WTC11 (cell line): ENCODE measurements around the gene ZDHHC7. TPM values are rescaled to one million over a fixed set of nuclear protein-coding genes. Genes with fewer than 3 reads are reported as not detected.
A peak's percentile ranks its signal among the peaks of the same experiment; 100 is the strongest.

Source experiments
- ATAC-seq: fragments of 200-7000 bp; cut with Tn5 transposase; 2 replicates; pipeline ENCODE4 v1.10.0; 2021; ENCODE audit warnings: mild to moderate bottlenecking, moderate library complexity
- CTCF ChIA-PET: fragments of 300-600 bp; sonication (Branson Sonifier 250); formaldehyde crosslinking; loops from one replicate; lab custom pipeline; 2021; ENCODE audit warnings: antibody characterized with exemption; lab: Charles Lee
- POLR2A ChIA-PET: fragments of 350-600 bp; sonication (Branson Sonifier 250); formaldehyde crosslinking; loops from one replicate; lab custom pipeline; 2021; ENCODE audit warnings: antibody characterized with exemption; lab: Charles Lee
- DNase-seq: peaks from one replicate; pipeline ENCODE4 v3.0.0; 2021; ENCODE audit warnings: low spot score
- H3K27ac Mint-ChIP-seq: 2 replicates; pipeline ENCODE4 v1.8.0; 2021; ENCODE audit warnings: mixed read lengths
- H3K27me3 Mint-ChIP-seq: 2 replicates; pipeline ENCODE4 v1.8.0; 2021; ENCODE audit warnings: low read depth, mild to moderate bottlenecking, moderate library complexity, mixed read lengths
- H3K36me3 Mint-ChIP-seq: 2 replicates; pipeline ENCODE4 v1.8.0; 2021; ENCODE audit warnings: mixed read lengths
- H3K4me1 Mint-ChIP-seq: 2 replicates; pipeline ENCODE4 v1.8.0; 2022; ENCODE audit warnings: mixed read lengths
- H3K4me3 Mint-ChIP-seq: 2 replicates; pipeline ENCODE4 v1.8.0; 2021; ENCODE audit warnings: mild to moderate bottlenecking, moderate library complexity, mixed read lengths
- H3K9me3 Mint-ChIP-seq: 2 replicates; pipeline ENCODE4 v1.8.0; 2021; ENCODE audit warnings: mixed read lengths
- CREB1 ChIP-seq: sonication (generic); formaldehyde crosslinking; IDR thresholded peaks from 2 replicates; pipeline ENCODE4 v1.8.0; 2023; ENCODE audit warnings: mild to moderate bottlenecking, missing genetic modification reagents
- FOXJ3 ChIP-seq: sonication (generic); formaldehyde crosslinking; IDR thresholded peaks from 2 replicates; pipeline ENCODE4 v1.9.0; 2021; ENCODE audit warnings: missing genetic modification reagents, mild to moderate bottlenecking, borderline replicate concordance
- FOXP1 ChIP-seq: sonication (generic); formaldehyde crosslinking; IDR thresholded peaks from 2 replicates; pipeline ENCODE4 v1.8.0; 2022; ENCODE audit warnings: missing genetic modification reagents, mild to moderate bottlenecking, moderate library complexity, borderline replicate concordance
- GTF2I ChIP-seq: fragments of 250-450 bp; sonication (Bioruptor Pico); conservative IDR thresholded peaks from 2 replicates; pipeline ENCODE4 v1.4.0; 2021; ENCODE audit warnings: mild to moderate bottlenecking
- HMGXB4 ChIP-seq: sonication (generic); formaldehyde crosslinking; IDR thresholded peaks from 2 replicates; pipeline ENCODE4 v1.8.1; 2023; ENCODE audit warnings: mild to moderate bottlenecking, moderate library complexity, missing genetic modification reagents
- JAZF1 ChIP-seq: fragments of 250-450 bp; sonication (Bioruptor Pico); IDR thresholded peaks from 2 replicates; pipeline ENCODE4 v1.9.0; 2021; ENCODE audit warnings: moderate library complexity, mild to moderate bottlenecking, inconsistent platforms
- KAT7 ChIP-seq: sonication (generic); formaldehyde crosslinking; IDR thresholded peaks from 2 replicates; pipeline ENCODE4 v1.8.1; 2023; ENCODE audit warnings: missing genetic modification reagents, mild to moderate bottlenecking, borderline replicate concordance
- MLX ChIP-seq: sonication (generic); formaldehyde crosslinking; IDR thresholded peaks from 2 replicates; pipeline ENCODE4 v1.8.1; 2023; ENCODE audit warnings: mild to moderate bottlenecking, missing genetic modification reagents, moderate library complexity
- PREB ChIP-seq: sonication (generic); formaldehyde crosslinking; IDR thresholded peaks from 2 replicates; pipeline ENCODE4 v1.8.1; 2022; ENCODE audit warnings: mild to moderate bottlenecking, missing genetic modification reagents, moderate library complexity, borderline replicate concordance
- ZNF121 ChIP-seq: sonication (generic); formaldehyde crosslinking; IDR thresholded peaks from 2 replicates; pipeline ENCODE4 v1.8.0; 2023; ENCODE audit warnings: missing genetic modification reagents
- ZNF263 ChIP-seq: sonication (generic); formaldehyde crosslinking; IDR thresholded peaks from 2 replicates; pipeline ENCODE4 v1.8.1; 2022; ENCODE audit warnings: low read depth, mild to moderate bottlenecking, moderate library complexity, missing genetic modification reagents
- ZNF416 ChIP-seq: fragments of 250-450 bp; sonication (Bioruptor Pico); IDR thresholded peaks from 2 replicates; pipeline ENCODE4 v1.9.0; 2021; ENCODE audit warnings: mild to moderate bottlenecking, inconsistent platforms
- ZNF671 ChIP-seq: fragments of 250-450 bp; sonication (Bioruptor Pico); IDR thresholded peaks from 2 replicates; pipeline ENCODE4 v1.8.0; 2021; ENCODE audit warnings: mild to moderate bottlenecking
- total RNA-seq: library from RNA; stranded (reverse); gene quantifications from 3 replicates; pipeline ENCODE4 v1.2.3, GENCODE V29; 2021
- TF ChIP-seq, protein P1 (sequence below): sonication (generic); formaldehyde crosslinking; IDR thresholded peaks from 2 replicates; pipeline ENCODE4 v1.8.0; 2022; ENCODE audit warnings: missing genetic modification reagents
- TF ChIP-seq, protein P2 (sequence below): sonication (generic); formaldehyde crosslinking; IDR thresholded peaks from 2 replicates; pipeline ENCODE4 v1.8.0; 2022; ENCODE audit warnings: mild to moderate bottlenecking, missing genetic modification reagents
- TF ChIP-seq, protein P3 (sequence below): sonication (generic); formaldehyde crosslinking; IDR thresholded peaks from 2 replicates; pipeline ENCODE4 v1.8.1; 2022; ENCODE audit warnings: low read depth, mild to moderate bottlenecking, moderate library complexity, missing genetic modification reagents, borderline replicate concordance

The ZDHHC7 gene
- total RNA-seq, 1 experiment from 2014 or later: 38.7 TPM

GRCh38 chr16:84948851-84949610 is 62.3 kb downstream of the ZDHHC7 start (continued):
- TF ChIP-seq, protein P1, sequence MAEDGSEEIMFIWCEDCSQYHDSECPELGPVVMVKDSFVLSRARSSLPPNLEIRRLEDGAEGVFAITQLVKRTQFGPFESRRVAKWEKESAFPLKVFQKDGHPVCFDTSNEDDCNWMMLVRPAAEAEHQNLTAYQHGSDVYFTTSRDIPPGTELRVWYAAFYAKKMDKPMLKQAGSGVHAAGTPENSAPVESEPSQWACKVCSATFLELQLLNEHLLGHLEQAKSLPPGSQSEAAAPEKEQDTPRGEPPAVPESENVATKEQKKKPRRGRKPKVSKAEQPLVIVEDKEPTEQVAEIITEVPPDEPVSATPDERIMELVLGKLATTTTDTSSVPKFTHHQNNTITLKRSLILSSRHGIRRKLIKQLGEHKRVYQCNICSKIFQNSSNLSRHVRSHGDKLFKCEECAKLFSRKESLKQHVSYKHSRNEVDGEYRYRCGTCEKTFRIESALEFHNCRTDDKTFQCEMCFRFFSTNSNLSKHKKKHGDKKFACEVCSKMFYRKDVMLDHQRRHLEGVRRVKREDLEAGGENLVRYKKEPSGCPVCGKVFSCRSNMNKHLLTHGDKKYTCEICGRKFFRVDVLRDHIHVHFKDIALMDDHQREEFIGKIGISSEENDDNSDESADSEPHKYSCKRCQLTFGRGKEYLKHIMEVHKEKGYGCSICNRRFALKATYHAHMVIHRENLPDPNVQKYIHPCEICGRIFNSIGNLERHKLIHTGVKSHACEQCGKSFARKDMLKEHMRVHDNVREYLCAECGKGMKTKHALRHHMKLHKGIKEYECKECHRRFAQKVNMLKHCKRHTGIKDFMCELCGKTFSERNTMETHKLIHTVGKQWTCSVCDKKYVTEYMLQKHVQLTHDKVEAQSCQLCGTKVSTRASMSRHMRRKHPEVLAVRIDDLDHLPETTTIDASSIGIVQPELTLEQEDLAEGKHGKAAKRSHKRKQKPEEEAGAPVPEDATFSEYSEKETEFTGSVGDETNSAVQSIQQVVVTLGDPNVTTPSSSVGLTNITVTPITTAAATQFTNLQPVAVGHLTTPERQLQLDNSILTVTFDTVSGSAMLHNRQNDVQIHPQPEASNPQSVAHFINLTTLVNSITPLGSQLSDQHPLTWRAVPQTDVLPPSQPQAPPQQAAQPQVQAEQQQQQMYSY: no peak
- TF ChIP-seq KAT7: no peak

- CTCF ChIA-PET: interaction anchor here (0.5 to 1.3 kb wide), 2 partner anchors 23 to 518 kb away, joined by 4 to 7 read pairs; no protein-coding TSS in a partner anchor
- TF ChIP-seq GTF2I (CRISPR knock-in tag) (no peak), FOXJ3 (CRISPR knock-in tag) (no peak), JAZF1 (CRISPR knock-in tag) (no peak), ZNF121 (CRISPR knock-in tag) (0 out of 2 replicates have a peak, but pooled peaks have one; percentile 13)
- no peak for DNase-seq
- 0 out of 2 replicates have a peak, but pooled peaks cover 6% of the 10 kb centered on the region for H3K9me3 Mint-ChIP-seq
- no peak overlapping the region for H3K27ac Mint-ChIP-seq
- no peaks in the 10 kb centered on the region for H3K27me3 Mint-ChIP-seq
- H3K36me3 Mint-ChIP-seq: no peaks in the 10 kb centered on the region
- POLR2A ChIA-PET: no interaction called here
- no peaks in the 10 kb centered on the region for H3K4me1 Mint-ChIP-seq
- H3K4me3 Mint-ChIP-seq: no peak overlapping the region
- ATAC-seq: no peak
These were observed 63.1 kb downstream of the ZDHHC7 start for GRCh38 chr16:84947996-84948850.

DNA sequence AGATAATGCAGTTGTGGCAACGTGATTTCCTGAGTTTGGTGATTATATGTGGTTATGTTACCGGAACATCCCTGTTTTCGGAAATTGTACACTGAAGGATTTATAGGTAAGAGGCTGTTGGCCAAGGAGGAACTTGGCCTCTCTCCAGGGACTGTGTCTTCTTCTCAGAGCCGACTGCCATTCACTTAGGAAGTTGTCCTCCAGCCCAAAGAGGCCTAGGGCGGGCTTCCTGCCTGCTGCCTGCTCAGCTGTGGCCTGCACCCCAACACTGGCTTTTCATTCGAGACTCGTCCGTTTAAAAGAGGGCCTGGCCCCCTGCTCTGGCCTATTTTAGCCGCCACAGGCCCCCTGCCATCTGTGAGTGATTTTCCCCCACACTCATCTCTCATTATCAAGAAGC is 64.3 kb downstream of the ZDHHC7 start:
- Mint-ChIP-seq H3K27ac (no peak overlapping the region), H3K4me1 (no peaks in the 10 kb centered on the region), H3K27me3 (no peaks in the 10 kb centered on the region), H3K4me3 (no peak overlapping the region), H3K36me3 (no peaks in the 10 kb centered on the region), H3K9me3 (0 out of 2 replicates have a peak, but pooled peaks cover 6% of the 10 kb centered on the region)
- no peak for DNase-seq
- POLR2A ChIA-PET: interaction anchor here (0.7 kb wide), 1 partner anchor 692 kb away, joined by 4 read pairs; no protein-coding TSS in a partner anchor
- CTCF ChIA-PET: interaction anchor here (1.5 kb wide), 1 partner anchor 24 kb away, joined by 3 read pairs; no protein-coding TSS in a partner anchor
- ATAC-seq: no peak
- TF ChIP-seq, protein P2, sequence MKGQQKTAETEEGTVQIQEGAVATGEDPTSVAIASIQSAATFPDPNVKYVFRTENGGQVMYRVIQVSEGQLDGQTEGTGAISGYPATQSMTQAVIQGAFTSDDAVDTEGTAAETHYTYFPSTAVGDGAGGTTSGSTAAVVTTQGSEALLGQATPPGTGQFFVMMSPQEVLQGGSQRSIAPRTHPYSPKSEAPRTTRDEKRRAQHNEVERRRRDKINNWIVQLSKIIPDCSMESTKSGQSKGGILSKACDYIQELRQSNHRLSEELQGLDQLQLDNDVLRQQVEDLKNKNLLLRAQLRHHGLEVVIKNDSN: no peak
- no peak for TF ChIP-seq PREB (CRISPR knock-in tag)
- no peak for TF ChIP-seq MLX (CRISPR knock-in tag)
- TF ChIP-seq ZNF416 (CRISPR knock-in tag): no peak
- no peak for TF ChIP-seq HMGXB4 (CRISPR knock-in tag)
- TF ChIP-seq, protein P1: no peak
- TF ChIP-seq CREB1 (CRISPR knock-in tag): no peak
- TF ChIP-seq, protein P3, sequence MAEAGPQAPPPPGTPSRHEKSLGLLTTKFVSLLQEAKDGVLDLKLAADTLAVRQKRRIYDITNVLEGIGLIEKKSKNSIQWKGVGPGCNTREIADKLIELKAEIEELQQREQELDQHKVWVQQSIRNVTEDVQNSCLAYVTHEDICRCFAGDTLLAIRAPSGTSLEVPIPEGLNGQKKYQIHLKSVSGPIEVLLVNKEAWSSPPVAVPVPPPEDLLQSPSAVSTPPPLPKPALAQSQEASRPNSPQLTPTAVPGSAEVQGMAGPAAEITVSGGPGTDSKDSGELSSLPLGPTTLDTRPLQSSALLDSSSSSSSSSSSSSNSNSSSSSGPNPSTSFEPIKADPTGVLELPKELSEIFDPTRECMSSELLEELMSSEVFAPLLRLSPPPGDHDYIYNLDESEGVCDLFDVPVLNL (CRISPR knock-in tag): no peak
- no peak for TF ChIP-seq FOXP1 (CRISPR knock-in tag)
- no peak for TF ChIP-seq ZNF263
- TF ChIP-seq ZNF121 (CRISPR knock-in tag): no peak
- no peak for TF ChIP-seq ZNF671 (CRISPR knock-in tag)
